ENCODE results near the gene ATF7.

The ATF7 gene

GRCh38 chr12:53589915-53590314 lies 36.3 kb downstream of the ATF7 start:
- ATAC-seq (replicated peaks; ENCODE audit: extremely low read depth, poor library complexity, severe bottlenecking) = no peak

GRCh38 chr12:53589423-53589822 lies 36.8 kb downstream of the ATF7 start:
- ATAC-seq (replicated peaks; ENCODE audit: extremely low read depth, poor library complexity, severe bottlenecking) (no peak), DNase-seq (ENCODE audit: low spot score in 2 of 2) (no peak)
- H3K4me1 Mint-ChIP-seq = peaks cover 36% of the 10 kb centered on the region
- no peak overlapping the region for H3K27ac Mint-ChIP-seq (ENCODE audit: low read depth)
- peaks cover 5% of the 10 kb centered on the region for H3K36me3 Mint-ChIP-seq (ENCODE audit: insufficient read depth)
- H3K27me3 Mint-ChIP-seq = no peaks in the 10 kb centered on the region
- no peak overlapping the region for H3K4me3 Mint-ChIP-seq
- H3K9me3 Mint-ChIP-seq = no peaks in the 10 kb centered on the region

More at GRCh38 chr12:53589915-53590314, 36.3 kb downstream of the ATF7 start:
- H3K4me3 Mint-ChIP-seq = no peak overlapping the region
- peaks cover 5% of the 10 kb centered on the region for H3K36me3 Mint-ChIP-seq (ENCODE audit: insufficient read depth)
- H3K27ac Mint-ChIP-seq (ENCODE audit: low read depth) = no peak overlapping the region
- no peaks in the 10 kb centered on the region for H3K27me3 Mint-ChIP-seq
- H3K9me3 Mint-ChIP-seq = no peaks in the 10 kb centered on the region
- no peak for DNase-seq (ENCODE audit: low spot score in 2 of 2)
- H3K4me1 Mint-ChIP-seq = peaks cover 36% of the 10 kb centered on the region

- DNase-seq (ENCODE audit: low spot score in 2 of 2) (no peak), ATAC-seq (replicated peaks; ENCODE audit: extremely low read depth, poor library complexity, severe bottlenecking) (no peak)
- Mint-ChIP-seq H3K27me3 (no peaks in the 10 kb centered on the region), H3K9me3 (no peaks in the 10 kb centered on the region), H3K4me1 (peaks cover 30% of the 10 kb centered on the region), H3K27ac (ENCODE audit: low read depth) (peak overlapping the region; percentile 13), H3K4me3 (no peak overlapping the region), H3K36me3 (ENCODE audit: insufficient read depth) (peaks cover 5% of the 10 kb centered on the region)
These were observed 38.1 kb downstream of the ATF7 start for GRCh38 chr12:53588123-53588522.

- Mint-ChIP-seq H3K27ac (ENCODE audit: low read depth) (no peak overlapping the region), H3K9me3 (no peaks in the 10 kb centered on the region), H3K27me3 (no peaks in the 10 kb centered on the region), H3K4me3 (no peak overlapping the region), H3K4me1 (peaks cover 31% of the 10 kb centered on the region), H3K36me3 (ENCODE audit: insufficient read depth) (peaks cover 5% of the 10 kb centered on the region)
- ATAC-seq (replicated peaks; ENCODE audit: extremely low read depth, poor library complexity, severe bottlenecking) (no peak), DNase-seq (ENCODE audit: low spot score in 2 of 2) (no peak)
These were observed 39.4 kb downstream of the ATF7 start for GRCh38 chr12:53586745-53587144.

- ATAC-seq (replicated peaks; ENCODE audit: extremely low read depth, poor library complexity, severe bottlenecking) (no peak), DNase-seq (ENCODE audit: low spot score in 2 of 2) (no peak)
- Mint-ChIP-seq H3K27ac (ENCODE audit: low read depth) (no peak overlapping the region), H3K4me3 (no peak overlapping the region), H3K4me1 (peaks cover 26% of the 10 kb centered on the region), H3K36me3 (ENCODE audit: insufficient read depth) (peaks cover 5% of the 10 kb centered on the region), H3K9me3 (no peaks in the 10 kb centered on the region), H3K27me3 (no peaks in the 10 kb centered on the region)
These were observed 40.6 kb downstream of the ATF7 start for GRCh38 chr12:53585448-53586125.

GRCh38 chr12:53579545-53579955 lies 46.6 kb downstream of the ATF7 start:
- Mint-ChIP-seq H3K27me3 (no peaks in the 10 kb centered on the region), H3K9me3 (no peaks in the 10 kb centered on the region), H3K4me1 (peaks cover 19% of the 10 kb centered on the region), H3K27ac (ENCODE audit: low read depth) (no peak overlapping the region), H3K36me3 (ENCODE audit: insufficient read depth) (no peaks in the 10 kb centered on the region), H3K4me3 (no peak overlapping the region)
- DNase-seq (ENCODE audit: low spot score in 2 of 2) (no peak), ATAC-seq (replicated peaks; ENCODE audit: extremely low read depth, poor library complexity, severe bottlenecking) (no peak)

GRCh38 chr12:53578783-53579182 lies 47.4 kb downstream of the ATF7 start:
- DNase-seq (ENCODE audit: low spot score in 2 of 2) (no peak), ATAC-seq (replicated peaks; ENCODE audit: extremely low read depth, poor library complexity, severe bottlenecking) (no peak)
- Mint-ChIP-seq H3K36me3 (ENCODE audit: insufficient read depth) (no peaks in the 10 kb centered on the region), H3K4me3 (no peak overlapping the region), H3K27me3 (no peaks in the 10 kb centered on the region), H3K4me1 (peaks cover 19% of the 10 kb centered on the region), H3K27ac (ENCODE audit: low read depth) (no peak overlapping the region), H3K9me3 (no peaks in the 10 kb centered on the region)

- H3K9me3 Mint-ChIP-seq = no peaks in the 10 kb centered on the region
- H3K4me1 Mint-ChIP-seq = peaks cover 19% of the 10 kb centered on the region
- no peak for DNase-seq (ENCODE audit: low spot score in 2 of 2)
- H3K27me3 Mint-ChIP-seq = no peaks in the 10 kb centered on the region
- H3K4me3 Mint-ChIP-seq = no peak overlapping the region
- ATAC-seq (replicated peaks; ENCODE audit: extremely low read depth, poor library complexity, severe bottlenecking) = no peak
- H3K36me3 Mint-ChIP-seq (ENCODE audit: insufficient read depth) = no peaks in the 10 kb centered on the region
- H3K27ac Mint-ChIP-seq (ENCODE audit: low read depth) = peak overlapping the region; percentile 77
These were observed 48.2 kb downstream of the ATF7 start for GRCh38 chr12:53577941-53578352.

GRCh38 chr12:53575502-53576249 lies 50.5 kb downstream of the ATF7 start:
- H3K36me3 Mint-ChIP-seq (ENCODE audit: insufficient read depth) = peaks cover 4% of the 10 kb centered on the region
- H3K27me3 Mint-ChIP-seq = no peaks in the 10 kb centered on the region
- no peak overlapping the region for H3K27ac Mint-ChIP-seq (ENCODE audit: low read depth)
- H3K4me3 Mint-ChIP-seq = no peak overlapping the region
- DNase-seq (ENCODE audit: low spot score in 2 of 2) (no peak), ATAC-seq (replicated peaks; ENCODE audit: extremely low read depth, poor library complexity, severe bottlenecking) (no peak)
- no peaks in the 10 kb centered on the region for H3K9me3 Mint-ChIP-seq
- H3K4me1 Mint-ChIP-seq = peaks cover 28% of the 10 kb centered on the region

- DNase-seq (ENCODE audit: low spot score in 2 of 2) (no peak), ATAC-seq (replicated peaks; ENCODE audit: extremely low read depth, poor library complexity, severe bottlenecking) (no peak)
- H3K9me3 Mint-ChIP-seq = no peaks in the 10 kb centered on the region
- H3K4me1 Mint-ChIP-seq = peaks cover 28% of the 10 kb centered on the region
- H3K27ac Mint-ChIP-seq (ENCODE audit: low read depth) = no peak overlapping the region
- H3K27me3 Mint-ChIP-seq = no peaks in the 10 kb centered on the region
- H3K36me3 Mint-ChIP-seq (ENCODE audit: insufficient read depth) = peaks cover 4% of the 10 kb centered on the region
- H3K4me3 Mint-ChIP-seq = no peak overlapping the region
These were observed 53.9 kb downstream of the ATF7 start for GRCh38 chr12:53572134-53572758.

GRCh38 chr12:53571295-53571694 lies 54.9 kb downstream of the ATF7 start:
- Mint-ChIP-seq H3K9me3 (no peaks in the 10 kb centered on the region), H3K36me3 (ENCODE audit: insufficient read depth) (peaks cover 4% of the 10 kb centered on the region), H3K27ac (ENCODE audit: low read depth) (no peak overlapping the region), H3K4me3 (no peak overlapping the region), H3K4me1 (peaks cover 23% of the 10 kb centered on the region), H3K27me3 (no peaks in the 10 kb centered on the region)
- ATAC-seq (replicated peaks; ENCODE audit: extremely low read depth, poor library complexity, severe bottlenecking) (no peak), DNase-seq (ENCODE audit: low spot score in 2 of 2) (no peak)

GRCh38 chr12:53568809-53569557 lies 57.2 kb downstream of the ATF7 start:
- DNase-seq (ENCODE audit: low spot score in 2 of 2) (no peak), ATAC-seq (replicated peaks; ENCODE audit: extremely low read depth, poor library complexity, severe bottlenecking) (no peak)
- Mint-ChIP-seq H3K9me3 (no peaks in the 10 kb centered on the region), H3K4me3 (no peak overlapping the region), H3K36me3 (ENCODE audit: insufficient read depth) (peaks cover 4% of the 10 kb centered on the region), H3K27ac (ENCODE audit: low read depth) (no peak overlapping the region), H3K4me1 (peaks cover 41% of the 10 kb centered on the region), H3K27me3 (no peaks in the 10 kb centered on the region)
